Heart left ventricle (tissue), 13 donors: ENCODE data around the gene ZNF202.

ENCODE experiments used
- CTCF ChIP-seq, 12 donors: fragments of 200-600 bp; sonication (generic) in 4 of 12; IDR thresholded peaks; one replicate each; pipeline versions ENCODE4 v1.5.0 to v1.8.0; 2018 to 2022; ENCODE audit warnings: antibody characterized with exemption in 12 of 12, mild to moderate bottlenecking in 5 of 12
- POLR2A ChIP-seq, 2 donors: fragments of 450-650 bp; IDR thresholded peaks; one replicate each; pipeline ENCODE4 v1.6.1; 2017; ENCODE audit warnings: antibody characterized with exemption in 2 of 2, mild to moderate bottlenecking in 2 of 2, moderate library complexity in 2 of 2
- donor health status: ischemic (EF 13 %, LVEDD 7.1; RV severe dilation, severe dysfunction).
- donor health status: DM: no; HTN: yes; CAD: no.
- donor health status: DM: no; HTN: no; CAD: no.
- donor health status: ischemic (EF 25% LVEDD 6.9; RV normal size, moderate dysfunction).
- donor health status: ischemic (EF 25% LVEDD 5.7; RV mildly dilated, moderate dysfunction).
- donor health status: ischemic (EF 35%, LVEDD 5.7; RV mildly dilated, moderate dysfunction).
- donor health status: nonischemic (EF 11% LVEDD 7.7; RV severe dilation, severe dysfunction).
- donor health status: DM: yes; HTN: yes; CAD: no.
- donor health status: PGD.
- donor health status: ischemic (EF 29% LVEDD 5.4; RV normal size, mild dysfunction).
- donor health status: nonischemic (EF 23%, LVEDD 6.1; RV moderate dilation, normal function).

GRCh38 chr11:123783536-123783935 lies 42.1 kb upstream of the ZNF202 start:
- TF ChIP-seq CTCF (IDR thresholded peaks at IDR 0.05) (no peak), POLR2A (IDR thresholded peaks at IDR 0.05) (no peak)
